ENCODE results near the gene PIK3CD. TPM values are rescaled to one million over a fixed set of nuclear protein-coding genes. Genes with fewer than 3 reads are reported as not detected.
"Not testable (repeated sequence)": the region's sequence is repeated elsewhere in the genome, so short reads cannot be mapped to it uniquely, and the experiment has no call there.

The PIK3CD gene
- total RNA-seq, 1 experiment from 2014 or later: 11.1 TPM

DNA sequence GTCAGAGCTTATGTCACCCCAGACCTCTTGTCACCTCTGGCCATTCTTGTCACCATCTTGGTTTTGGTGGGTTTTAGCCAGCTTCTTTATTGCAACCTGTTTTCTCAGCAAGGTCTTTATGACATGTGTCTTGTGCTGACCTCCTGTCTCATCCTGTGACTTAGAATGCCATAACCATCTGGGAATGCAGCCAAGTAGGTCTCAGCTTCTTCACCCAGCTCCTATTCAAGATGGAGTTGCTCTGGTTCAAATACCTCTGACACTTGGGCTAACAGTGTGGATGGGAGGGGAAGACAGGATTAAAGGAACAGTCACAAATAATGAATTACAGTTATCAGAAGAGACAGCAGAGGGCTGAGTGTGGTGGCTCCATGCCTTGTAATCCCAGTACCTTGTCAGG is 30.5 kb upstream of the PIK3CD start:
- no peak for DNase-seq (ENCODE audit: low read depth)

DNA sequence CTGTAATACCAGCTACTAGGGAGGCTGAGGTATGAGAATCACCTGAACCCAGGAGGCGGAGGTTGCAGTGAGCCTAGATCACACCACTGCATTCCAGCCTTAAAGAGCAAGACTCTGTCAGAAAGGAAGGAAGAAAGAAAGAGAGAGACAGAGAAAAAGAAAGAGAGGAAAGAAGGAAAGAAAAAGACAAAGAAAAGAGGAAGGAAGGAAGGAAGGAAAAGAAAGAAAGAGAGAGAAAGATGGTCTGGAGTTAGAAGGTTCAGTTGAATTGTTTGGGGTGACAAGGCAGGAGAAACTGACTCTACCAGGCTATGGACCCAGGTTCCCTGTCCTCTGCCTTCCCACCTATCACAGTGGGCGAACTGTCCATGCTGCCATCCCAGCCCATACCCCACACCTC is 27.4 kb upstream of the PIK3CD start:
- no peak for DNase-seq (ENCODE audit: low read depth)

DNA sequence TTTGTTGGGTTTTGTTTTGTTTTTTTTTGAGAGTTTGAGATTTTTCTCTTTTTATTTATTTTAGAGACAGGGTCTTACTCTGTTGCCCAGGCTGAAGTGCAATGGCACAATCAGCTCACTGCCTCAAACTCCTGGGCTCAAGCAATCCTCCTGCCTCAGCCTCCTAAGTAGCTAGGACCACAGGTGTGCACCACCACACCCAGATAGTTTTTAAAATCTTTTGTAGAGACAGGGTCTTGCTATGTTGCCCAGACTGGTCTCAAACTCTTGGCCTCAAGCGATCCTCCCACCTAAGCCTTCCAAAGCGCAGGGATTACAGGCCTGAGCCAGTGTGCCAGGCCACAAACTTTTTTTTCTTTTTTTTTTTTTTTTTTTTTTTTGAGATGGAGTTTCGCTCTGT is 26.5 kb upstream of the PIK3CD start:
- not testable (repeated sequence) for DNase-seq (ENCODE audit: low read depth)

DNA sequence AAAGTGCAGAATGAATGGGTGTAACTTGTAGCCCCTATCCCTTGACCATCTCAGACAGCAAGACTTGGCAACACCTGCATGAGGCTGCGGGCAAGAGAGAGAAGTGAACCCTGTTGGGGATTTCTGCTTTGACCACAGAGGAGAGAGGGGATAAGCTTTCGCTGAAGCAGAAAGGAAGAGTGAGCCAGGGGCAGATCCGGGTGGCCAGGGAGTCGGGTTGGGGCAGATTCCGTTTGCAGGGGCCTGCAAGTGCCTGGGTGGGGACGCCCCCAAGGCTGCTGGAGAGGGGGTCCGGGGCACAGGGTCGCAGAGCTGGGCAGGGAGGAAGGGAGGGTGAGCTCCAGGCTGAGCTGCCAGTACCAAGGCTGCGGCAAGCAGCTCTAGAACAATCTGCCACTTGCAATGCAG is 25.3 kb upstream of the PIK3CD start:
- DNase-seq (ENCODE audit: low read depth): no peak

DNA sequence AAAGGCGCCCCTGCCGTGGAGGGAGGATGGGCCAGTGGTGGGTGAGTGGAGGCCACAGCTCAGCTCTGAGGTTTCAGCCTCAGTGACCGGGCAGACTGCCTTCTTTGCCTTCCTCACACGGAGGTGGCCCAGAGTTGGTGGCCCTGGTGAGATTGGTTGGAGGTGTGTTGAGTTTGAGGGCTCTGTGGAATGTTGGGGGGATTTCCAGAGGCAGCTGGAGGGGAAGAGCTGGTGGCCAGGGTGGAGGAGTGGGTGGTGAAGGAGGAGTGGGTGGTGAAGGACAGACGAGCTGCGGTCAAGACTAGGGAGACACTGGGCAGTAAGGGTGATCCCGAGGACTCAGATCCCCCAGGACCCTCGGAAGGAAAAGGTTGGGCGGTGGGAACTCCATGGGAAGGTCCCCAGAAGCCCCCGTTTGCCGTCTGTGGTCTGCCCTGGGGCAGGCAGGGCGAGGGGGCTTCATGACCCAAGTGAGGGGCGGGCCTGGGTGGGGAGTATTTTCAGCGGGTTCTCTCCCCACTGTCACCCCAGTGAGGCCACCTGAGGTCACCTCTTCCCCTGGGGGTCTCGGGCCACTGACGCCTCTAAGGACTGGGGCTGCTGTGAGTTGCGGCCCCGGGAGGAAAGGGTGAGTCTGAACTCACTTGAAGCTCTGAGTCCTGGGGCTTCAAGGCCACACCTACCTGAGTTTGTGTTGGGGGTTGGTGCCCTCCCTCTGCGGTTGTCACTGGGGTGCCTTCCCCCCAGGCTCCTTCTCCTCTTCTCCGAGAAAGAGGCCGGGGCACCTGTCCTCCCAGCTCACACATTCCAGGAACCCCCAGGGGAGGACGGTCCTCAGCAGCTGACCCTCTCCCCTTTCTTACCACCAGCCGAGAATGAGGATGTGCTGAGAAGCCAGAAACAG is 22.7 kb upstream of the PIK3CD start:
- no peak for DNase-seq (ENCODE audit: low read depth)

DNA sequence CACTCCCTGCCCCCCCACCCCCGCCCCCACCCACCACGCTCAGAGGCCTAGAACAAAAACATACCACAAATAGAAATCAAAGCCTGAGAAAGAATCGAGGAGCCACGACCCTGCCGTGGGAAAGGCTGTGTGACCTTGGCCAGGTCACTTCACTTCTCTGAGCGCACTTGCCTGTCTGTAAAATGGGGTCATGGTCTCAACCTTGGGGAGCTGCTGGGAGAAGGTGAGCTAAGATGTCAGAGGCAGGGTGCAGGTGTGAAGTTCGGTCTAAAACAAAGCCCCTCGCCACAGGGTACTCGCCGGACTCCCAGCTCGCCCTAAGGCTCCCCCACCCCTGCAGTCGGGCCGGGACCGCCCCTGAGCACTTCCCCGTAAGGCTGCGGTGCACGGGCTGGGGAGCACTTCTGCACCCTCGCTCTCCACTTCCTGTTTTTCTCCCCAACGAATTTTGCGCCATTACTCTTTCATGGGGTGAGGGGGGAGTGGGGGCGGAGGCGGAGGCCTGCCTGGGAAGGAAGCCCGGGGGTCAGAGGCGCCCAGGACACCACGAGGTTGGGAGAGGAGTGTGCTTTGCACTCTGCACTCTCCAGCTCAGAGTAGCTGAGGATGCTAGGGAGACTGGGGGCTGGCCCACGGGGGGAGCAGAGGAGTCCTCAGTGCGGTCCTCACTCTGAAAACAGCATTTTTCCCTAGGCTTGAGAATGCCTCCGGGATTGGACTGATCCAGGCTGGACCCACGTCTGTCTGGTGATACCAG is 21.9 kb upstream of the PIK3CD start:
- no peak for DNase-seq (ENCODE audit: low read depth)

DNA sequence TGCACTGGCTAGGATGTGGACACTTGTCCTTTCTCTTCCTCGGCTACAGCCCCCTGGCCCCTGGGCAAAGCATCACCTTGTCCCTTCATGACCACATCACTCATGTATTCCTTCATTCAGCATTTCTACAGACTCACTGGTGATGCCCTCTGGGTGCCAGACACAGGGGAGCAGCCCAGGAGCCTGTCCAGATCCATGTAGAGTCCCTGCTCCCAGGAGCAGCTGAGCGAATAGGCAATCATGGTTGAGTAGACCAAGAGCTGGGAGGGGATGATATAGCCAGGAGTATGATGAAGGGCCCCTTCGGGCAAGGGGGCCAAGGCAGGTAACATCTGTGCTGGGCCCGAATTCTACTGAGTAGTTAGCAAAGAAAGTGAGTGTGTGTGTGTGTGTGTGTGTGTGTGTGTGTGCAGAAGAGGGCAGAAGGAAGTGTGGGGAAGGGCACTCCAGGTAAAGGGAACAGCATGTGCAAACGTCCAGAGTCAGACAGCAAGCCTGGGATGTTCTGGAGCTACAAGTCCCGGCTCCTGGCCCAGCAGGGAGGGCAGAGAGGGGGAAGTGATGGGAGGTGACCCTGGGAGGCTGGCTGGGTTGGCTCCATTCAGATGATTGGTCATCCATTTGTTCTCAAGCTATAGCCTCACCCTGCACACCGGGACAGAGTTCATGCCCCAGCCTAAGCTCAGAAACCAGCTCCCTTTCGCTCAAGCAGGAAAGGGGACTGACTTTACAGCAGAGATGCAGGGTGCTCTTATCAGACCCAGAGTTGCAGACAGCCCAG is 21.0 kb upstream of the PIK3CD start:
- DNase-seq (ENCODE audit: low read depth): no peak

DNA sequence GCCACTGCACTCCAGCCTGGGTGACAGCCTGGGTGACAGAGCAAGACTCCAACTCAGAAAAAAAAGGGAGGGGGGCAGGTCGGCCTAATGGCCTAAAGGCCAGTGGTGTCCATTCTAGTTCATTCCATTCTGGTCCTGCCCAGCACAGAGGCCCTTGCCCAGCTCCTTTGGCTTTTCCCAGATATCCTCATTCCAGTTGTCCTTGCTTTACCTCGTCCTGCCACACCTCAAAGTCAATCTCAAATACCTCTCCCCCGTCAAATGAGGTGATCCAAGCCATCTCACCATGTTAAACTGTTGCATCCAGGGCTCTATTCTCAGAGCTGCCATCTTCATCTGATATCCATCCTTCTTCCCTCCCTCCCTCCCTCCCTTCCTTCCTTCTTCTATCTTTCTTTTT is 19.9 kb upstream of the PIK3CD start:
- no peak for DNase-seq (ENCODE audit: low read depth)

DNA sequence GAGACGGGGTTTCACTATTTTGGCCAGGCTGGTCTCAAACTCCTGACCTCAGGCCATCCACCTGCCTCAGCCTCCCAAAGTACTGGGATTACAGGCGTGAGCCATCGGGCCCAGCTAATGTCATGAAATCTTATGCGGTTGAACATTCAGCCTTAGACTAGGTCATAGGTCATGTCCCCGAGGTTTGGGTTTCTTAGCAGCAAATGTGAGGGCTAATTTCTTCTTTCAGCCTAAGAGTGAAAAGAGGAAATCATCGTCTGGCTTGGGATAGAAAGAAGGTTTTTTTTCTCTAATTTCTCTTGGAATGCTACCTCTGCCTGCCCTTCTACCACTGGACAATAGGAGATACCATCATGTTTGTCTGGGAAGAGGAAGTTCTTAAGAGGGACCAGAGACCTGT is 18.0 kb upstream of the PIK3CD start:
- no peak for DNase-seq (ENCODE audit: low read depth)

DNA sequence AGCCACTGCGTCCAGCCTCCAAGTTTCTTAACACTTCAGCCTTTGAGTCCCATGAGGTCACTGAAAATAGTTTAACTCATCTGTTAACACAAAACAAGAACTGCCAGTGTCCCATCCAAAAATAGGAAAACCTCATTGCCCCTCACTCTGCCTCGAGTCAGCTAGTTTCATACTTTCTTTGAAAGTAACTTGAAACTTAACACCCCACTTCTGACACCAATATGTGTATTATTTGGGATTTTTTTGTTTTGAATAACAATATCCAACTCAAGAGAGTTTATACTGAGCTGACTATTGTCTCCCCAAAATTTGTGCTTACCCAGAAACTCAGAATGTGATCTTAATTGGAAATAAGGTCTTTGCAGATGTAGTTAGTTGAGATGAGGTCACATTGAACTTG is 16.9 kb upstream of the PIK3CD start:
- DNase-seq (ENCODE audit: low read depth): no peak

DNA sequence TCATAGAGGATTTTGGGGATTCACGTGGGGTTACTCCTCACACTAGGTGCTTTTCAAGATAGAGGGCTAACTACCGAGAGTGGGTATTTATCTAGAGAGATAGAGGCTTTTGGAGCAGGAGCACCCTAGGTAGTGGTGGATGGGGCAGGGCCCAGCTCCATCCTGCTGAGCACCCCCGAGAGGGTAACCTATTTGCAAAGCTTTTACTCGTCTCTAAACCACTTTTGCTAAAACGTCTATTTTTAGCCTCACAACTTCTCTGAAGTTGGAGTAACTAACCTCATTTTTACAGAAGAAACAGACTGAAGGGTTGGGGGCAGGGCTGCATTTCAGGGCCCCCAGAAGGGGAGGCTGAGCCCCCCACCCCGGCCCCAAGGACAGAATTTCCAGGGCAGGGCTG is 12.3 kb upstream of the PIK3CD start:
- DNase-seq (ENCODE audit: low read depth): no peak

DNA sequence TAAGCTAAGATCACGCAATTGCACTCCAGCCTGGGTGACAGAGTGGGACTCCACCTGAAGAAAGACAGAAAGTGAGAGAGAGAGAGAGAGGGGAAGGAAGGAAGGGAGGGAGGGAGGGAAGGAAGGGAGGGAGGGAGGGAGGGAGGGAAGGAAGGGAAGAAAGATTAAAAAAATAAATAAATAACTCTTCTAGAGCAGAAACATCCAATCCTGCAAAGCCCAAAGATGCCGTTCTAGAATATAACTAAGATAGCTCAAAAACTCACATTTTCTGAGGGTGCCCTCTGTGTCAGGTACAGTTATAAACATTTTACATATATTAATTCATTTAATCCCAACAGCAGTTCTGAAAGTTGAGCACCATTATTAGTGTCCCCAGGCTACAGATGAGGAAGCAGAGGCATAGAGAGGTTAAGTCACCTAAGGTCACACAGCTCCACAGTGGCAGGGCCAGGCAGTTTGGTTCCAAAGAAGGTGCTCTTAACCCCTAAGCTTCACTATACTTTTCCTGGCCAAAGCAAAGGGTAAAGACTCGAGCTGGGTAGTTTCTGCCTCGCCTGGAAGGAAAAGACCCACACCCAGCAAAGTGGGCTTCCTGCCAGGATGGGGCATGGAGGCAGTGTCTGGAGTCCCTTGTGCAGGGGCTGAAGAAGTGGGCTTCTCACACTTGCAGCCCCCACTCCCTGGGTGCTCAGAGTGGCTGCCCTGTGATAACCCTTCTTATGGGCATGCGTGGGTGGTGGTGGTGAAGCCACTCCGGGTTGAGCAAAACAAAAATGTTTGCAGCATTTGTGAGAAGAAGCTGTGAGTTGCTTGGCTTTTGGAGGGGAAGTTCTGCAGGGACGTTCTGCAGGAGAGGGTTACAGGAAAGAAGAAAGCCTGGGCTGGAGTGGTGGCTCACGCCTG is 7.9 kb upstream of the PIK3CD start:
- no peak for DNase-seq (ENCODE audit: low read depth)

DNA sequence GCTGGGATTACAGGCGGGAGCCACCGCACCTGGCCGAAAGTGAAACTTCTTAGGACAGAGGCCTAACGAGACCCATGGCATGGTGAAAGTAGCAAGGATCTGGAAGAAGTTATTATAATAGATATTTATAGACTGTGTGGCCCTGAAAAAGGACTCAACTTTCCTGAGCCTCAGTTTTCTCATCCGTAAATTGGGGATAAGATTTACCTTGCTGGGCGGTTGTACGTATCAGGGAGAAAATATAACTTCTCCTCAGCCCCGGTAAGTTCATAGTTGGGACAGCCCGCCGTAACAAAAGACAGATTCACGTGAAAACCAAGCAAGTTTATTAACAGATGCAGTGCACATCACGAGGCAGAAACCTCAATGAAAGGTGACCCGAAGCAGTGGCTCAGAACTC is 5.5 kb upstream of the PIK3CD start:
- no peak for DNase-seq (ENCODE audit: low read depth)

DNA sequence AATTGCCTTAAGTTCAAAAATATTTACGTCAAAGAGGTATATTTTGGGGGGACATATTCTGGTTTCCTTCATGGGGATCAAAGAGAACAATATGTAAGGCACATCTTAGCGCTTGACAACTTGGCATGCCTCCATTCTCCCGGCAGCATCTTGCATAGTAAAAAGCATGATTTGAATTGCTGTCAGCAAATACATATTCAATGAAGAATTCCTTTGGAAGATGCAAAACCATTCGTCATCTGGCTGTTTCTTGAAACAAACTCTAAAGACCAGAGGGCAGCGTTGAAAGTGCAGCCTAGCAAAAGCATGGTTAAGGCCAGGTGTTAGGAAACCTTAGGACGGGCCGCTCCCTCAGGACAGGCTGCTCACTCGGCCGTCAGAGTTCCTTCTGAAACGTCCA is 3.4 kb upstream of the PIK3CD start:
- DNase-seq (ENCODE audit: low read depth): no peak

DNA sequence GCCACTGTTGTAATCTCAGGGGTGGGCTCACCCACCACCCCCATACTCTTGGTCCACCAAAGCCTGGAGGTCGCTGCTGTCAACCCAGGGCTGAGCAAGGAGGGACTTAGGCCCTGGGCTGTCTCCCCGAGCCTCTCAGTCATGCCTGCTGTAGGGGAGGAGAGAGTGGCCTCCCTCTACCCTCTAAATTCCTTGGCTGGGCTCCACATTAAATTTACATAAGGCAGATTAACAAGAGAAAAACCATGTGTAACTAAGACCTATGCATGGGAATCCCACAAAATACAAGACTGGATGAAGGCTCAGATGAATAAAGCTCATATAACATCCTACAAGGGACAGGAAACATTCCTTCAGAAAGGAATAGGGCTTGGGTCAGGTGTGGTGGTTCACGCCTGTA is 1.8 kb upstream of the PIK3CD start:
- no peak for DNase-seq (ENCODE audit: low read depth)

DNA sequence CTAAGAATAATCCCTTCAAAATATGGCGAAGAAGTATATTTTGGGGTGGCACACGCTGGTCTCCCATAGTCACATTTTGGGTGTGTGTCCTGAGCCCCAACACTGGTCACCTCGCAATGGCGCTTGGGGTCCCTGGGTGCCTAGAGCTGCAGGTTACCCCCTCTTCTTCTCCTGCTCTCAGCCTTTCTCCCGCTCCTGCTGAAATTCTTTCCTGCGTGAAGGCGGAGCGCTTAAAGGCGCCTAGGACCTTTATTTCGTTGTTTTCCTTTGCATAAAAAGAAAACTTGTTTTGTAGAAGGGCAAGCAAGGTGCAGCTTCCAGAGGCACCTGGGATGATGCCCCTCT is 339 bp upstream of the PIK3CD start:
- no peak for DNase-seq (ENCODE audit: low read depth)

DNA sequence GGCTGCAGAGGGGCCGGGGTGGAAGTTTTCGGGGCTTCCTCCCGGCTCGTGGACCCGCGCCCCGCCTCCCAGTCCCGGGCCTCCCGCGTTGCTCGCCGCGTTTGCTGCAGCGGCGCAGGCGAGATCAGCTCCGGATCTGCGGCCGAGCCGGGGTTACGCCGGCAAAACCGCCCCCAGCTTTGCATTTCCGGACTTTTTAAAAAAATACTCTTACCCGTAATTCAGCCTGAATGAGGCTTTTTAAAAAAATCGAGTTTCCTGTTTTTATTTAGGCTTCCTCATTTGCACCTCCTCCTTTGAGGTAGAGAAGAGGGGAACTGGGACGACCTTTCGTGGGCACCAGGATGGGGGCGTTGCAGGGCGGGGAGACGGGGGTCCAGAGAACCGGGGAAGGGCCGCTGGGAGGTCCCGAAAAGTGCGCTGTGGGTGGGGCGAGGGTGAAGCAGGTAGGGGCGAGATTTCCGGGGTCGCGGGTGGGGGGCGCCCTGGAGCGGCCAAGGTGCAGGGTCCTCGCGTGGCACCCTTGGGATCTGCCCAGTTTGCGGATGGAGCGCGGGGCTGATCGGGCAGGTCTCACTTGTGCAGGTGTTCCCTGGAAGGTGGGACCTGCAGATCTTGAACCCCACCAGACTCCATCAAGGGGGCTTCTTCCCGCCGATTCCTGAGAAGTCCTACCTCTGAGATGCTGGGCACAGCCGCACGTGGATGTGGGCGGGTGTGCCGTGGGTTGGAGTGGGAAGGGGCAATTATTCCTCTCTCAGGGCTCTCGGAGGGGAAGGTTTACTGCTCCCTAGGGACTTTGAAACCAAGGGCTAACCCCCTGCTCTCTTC is 1.1 kb downstream of the PIK3CD start:
- no peak for DNase-seq (ENCODE audit: low read depth)

DNA sequence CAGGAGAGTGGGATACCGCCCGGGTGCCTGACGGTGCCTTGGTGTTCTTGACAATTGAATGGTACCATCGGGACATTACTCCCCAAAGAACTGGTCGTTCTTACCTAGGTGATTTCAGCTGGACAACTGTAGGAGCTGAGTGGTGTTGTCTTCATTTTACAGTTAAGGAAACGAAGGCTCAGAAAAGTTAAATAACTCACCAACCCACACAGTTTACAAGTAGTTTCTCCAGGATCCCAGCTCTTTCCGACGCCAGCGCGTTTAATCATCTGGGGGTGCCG is 1.6 kb downstream of the PIK3CD start:
- DNase-seq (ENCODE audit: low read depth): no peak

DNA sequence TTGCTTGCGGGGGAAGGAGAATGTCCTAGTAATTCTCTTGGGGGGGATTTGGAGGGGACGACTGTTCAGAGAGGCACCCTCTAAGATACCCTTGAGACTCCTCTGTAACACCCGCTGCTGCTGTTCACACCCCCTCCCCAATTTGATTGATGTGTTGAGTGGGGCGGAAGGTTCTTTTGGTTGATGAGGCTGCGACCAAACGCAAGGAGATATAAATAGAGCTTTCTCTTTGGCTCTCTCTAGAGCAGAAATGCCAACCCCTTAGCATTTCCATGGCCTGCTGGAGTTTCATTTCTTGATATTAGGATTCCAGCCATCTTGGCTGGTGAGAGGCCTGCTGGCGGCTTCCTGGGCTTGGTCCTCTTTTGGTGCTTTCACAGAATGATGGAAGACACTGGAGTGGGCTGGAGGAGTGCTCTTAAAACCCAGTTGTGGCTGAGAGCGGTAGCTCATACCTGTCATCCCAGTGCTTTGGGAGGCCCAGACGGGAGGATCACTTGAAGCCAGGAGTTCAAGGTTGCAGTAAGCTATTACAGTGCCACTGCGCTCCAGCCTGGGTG is 2.0 kb downstream of the PIK3CD start:
- DNase-seq (ENCODE audit: low read depth): no peak

DNA sequence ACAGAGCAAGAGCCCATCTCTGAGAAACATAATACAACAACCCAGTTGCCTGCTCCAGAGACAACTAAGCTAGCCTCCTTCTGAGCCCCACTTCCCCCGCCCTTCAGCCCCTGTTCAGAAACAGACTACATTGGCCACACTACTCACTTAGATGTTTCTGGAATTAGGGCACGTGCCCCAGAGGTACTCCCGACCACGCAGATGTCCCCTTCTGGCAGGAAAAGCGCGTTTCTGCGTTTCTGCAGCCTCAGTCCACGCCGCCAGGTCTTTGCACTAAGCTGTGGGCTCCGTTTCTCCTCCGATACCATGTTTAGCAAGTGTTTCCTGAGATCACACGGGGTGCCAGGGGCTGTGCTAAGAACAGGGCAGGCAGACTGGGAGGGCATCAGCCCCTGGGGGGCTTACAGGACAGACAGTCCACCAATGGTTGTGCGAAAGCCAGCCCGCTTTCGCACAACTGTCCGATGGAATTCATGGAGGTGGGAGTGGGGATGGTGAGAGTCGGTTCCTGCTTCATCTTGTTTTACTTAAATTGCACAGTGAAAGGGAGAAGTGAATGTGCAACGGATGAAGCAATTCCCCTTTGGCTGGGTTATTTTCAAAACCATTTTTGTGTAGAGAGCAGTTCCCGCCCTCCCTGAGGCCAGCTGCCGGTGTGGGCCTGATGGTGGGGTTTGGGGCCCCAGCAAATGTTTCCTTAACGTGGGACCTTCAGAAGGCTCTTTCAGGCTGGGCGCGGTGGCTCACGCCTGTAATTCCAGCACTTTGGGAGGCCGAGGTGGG is 2.7 kb downstream of the PIK3CD start:
- DNase-seq (ENCODE audit: low read depth): no peak
